ENCODE data around the gene ADCY10. TPM values are rescaled to one million over a fixed set of nuclear protein-coding genes. Genes with fewer than 3 reads are reported as not detected.

The ADCY10 gene
- total and polyA plus RNA-seq, 9 of the 15 experiments (the other 6 are each of a cell fraction or from before 2014, with no cell fraction given), result 0.08 to 0.86 (median 0.22) TPM

DNA sequence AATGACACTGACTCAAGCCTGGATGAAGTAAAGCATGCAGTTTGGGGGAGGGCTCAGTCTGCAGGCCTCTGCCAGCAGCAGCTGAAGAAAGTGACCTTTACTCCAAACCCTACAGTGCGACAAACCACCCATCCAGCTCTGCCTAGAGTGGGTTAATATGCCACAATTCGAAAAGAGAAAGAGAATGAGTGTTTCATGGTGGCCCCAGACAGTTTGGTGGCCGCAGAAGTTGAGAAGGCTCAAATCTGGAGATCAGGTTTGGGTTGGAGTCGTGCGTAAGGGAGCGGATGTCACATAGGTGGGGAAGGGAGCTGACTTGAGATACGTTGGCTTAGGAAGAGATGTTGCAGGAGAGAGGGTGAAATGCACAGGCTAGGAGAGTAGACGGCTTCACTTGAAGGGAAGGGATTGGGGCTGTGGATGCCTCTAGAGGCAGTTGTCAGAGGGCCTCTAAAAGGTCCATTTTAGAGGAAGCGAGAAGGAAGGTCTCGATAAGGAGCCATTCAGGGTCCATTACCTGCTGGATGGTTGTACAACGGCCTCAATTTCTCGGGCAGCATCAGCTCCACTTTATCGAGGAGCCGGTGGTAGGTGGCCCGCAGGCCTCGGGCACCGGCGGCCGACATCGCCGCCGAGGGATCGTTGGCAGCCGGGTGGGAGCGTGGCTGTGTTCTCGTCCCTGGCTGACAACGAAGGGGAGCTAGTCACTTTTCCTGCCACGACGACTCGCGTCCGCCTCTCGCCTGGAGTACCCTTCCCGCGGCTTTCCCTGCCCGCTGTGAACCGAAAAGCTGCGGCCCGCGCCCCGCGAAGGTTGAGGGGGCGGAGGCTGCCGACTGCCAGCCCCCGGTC lies 21.5 kb upstream of the ADCY10 start (continued):
- TF ChIP-seq NBN (IDR thresholded peaks at IDR 0.05; ENCODE audit: low read depth) (0 out of 2 replicates have a peak, but pooled peaks have one; percentile 43), CREB1 (IDR thresholded peaks at IDR 0.05) (peak; percentile 17; the same call in 1 of the 2 replicates), CREB1 (CRISPR knock-in tag; IDR thresholded peaks at IDR 0.05) (no peak), PCBP1 (IDR thresholded peaks at IDR 0.05; ENCODE audit: low read depth, low read length, poor library complexity, severe bottlenecking) (no peak), MYBL2 (IDR thresholded peaks at IDR 0.05; ENCODE audit: low read depth) (no peak), MYBL2 (CRISPR knock-in tag; IDR thresholded peaks at IDR 0.05; ENCODE audit: borderline replicate concordance) (no peak), SP1 (CRISPR knock-in tag; IDR thresholded peaks at IDR 0.05) (no peak), CAMTA2 (CRISPR knock-in tag; conservative IDR thresholded peaks at IDR 0.05) (no peak), RHOXF2B (CRISPR knock-in tag; conservative IDR thresholded peaks at IDR 0.05) (0 out of 2 replicates have a peak, but pooled peaks have one; percentile 73), THRAP3 (IDR thresholded peaks at IDR 0.05; ENCODE audit: borderline replicate concordance) (no peak), MEF2D (tag; conservative IDR thresholded peaks at IDR 0.05; ENCODE audit: low read depth) (no peak), HDAC3 (IDR thresholded peaks at IDR 0.05; ENCODE audit: borderline replicate concordance, partially characterized antibody) (no peak), HDAC8 (tag; IDR thresholded peaks at IDR 0.05) (peak; percentile 49; the same call in 1 of the 2 replicates), ZNF551 (CRISPR knock-in tag; IDR thresholded peaks at IDR 0.05) (no peak), KLF6 (CRISPR knock-in tag; IDR thresholded peaks at IDR 0.05; ENCODE audit: borderline replicate concordance) (no peak), FOXM1 (IDR thresholded peaks at IDR 0.05; ENCODE audit: low read depth) (no peak), FOXM1 (CRISPR knock-in tag; IDR thresholded peaks at IDR 0.05; ENCODE audit: low read depth) (0 out of 2 replicates have a peak, but pooled peaks have one; percentile 20), FOXA3 (CRISPR knock-in tag; conservative IDR thresholded peaks at IDR 0.05 in 1 of 2, IDR thresholded peaks at IDR 0.05 in 1 of 2) (peak in 1 of 2 experiments; percentile 54; a peak in 2 of 4 replicates), NCOA1 (IDR thresholded peaks at IDR 0.05; ENCODE audit: low read depth) (no peak)
- TF ChIP-seq, protein P1, sequence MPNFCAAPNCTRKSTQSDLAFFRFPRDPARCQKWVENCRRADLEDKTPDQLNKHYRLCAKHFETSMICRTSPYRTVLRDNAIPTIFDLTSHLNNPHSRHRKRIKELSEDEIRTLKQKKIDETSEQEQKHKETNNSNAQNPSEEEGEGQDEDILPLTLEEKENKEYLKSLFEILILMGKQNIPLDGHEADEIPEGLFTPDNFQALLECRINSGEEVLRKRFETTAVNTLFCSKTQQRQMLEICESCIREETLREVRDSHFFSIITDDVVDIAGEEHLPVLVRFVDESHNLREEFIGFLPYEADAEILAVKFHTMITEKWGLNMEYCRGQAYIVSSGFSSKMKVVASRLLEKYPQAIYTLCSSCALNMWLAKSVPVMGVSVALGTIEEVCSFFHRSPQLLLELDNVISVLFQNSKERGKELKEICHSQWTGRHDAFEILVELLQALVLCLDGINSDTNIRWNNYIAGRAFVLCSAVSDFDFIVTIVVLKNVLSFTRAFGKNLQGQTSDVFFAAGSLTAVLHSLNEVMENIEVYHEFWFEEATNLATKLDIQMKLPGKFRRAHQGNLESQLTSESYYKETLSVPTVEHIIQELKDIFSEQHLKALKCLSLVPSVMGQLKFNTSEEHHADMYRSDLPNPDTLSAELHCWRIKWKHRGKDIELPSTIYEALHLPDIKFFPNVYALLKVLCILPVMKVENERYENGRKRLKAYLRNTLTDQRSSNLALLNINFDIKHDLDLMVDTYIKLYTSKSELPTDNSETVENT (CRISPR knock-in tag; IDR thresholded peaks at IDR 0.05), result peak; percentile 73; the same call in 1 of the 2 replicates
- TF ChIP-seq, protein P2, sequence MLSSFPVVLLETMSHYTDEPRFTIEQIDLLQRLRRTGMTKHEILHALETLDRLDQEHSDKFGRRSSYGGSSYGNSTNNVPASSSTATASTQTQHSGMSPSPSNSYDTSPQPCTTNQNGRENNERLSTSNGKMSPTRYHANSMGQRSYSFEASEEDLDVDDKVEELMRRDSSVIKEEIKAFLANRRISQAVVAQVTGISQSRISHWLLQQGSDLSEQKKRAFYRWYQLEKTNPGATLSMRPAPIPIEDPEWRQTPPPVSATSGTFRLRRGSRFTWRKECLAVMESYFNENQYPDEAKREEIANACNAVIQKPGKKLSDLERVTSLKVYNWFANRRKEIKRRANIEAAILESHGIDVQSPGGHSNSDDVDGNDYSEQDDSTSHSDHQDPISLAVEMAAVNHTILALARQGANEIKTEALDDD (IDR thresholded peaks at IDR 0.05), result peak; percentile 45; the same call in 1 of the 2 replicates
- TF ChIP-seq, protein P3, sequence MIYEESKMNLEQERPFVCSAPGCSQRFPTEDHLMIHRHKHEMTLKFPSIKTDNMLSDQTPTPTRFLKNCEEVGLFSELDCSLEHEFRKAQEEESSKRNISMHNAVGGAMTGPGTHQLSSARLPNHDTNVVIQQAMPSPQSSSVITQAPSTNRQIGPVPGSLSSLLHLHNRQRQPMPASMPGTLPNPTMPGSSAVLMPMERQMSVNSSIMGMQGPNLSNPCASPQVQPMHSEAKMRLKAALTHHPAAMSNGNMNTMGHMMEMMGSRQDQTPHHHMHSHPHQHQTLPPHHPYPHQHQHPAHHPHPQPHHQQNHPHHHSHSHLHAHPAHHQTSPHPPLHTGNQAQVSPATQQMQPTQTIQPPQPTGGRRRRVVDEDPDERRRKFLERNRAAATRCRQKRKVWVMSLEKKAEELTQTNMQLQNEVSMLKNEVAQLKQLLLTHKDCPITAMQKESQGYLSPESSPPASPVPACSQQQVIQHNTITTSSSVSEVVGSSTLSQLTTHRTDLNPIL (CRISPR knock-in tag; IDR thresholded peaks at IDR 0.05), result no peak
